Measurements from ENCODE around the gene KCNH6.

KCNH6 gene

GRCh38 chr17:63512388-63512787, 10.8 kb upstream of the KCNH6 start:
- H3K4me3 ChIP-seq, result no peak overlapping the region
- in situ Hi-C loops (cut with MboI; ENCODE audit: low sequenced_read_pairs), result no loop called here
- H3K4me1 ChIP-seq, result no peaks in the 10 kb centered on the region
- H3K9me3 ChIP-seq, result no peaks in the 10 kb centered on the region; the same call in 1 of the 2 replicates
- H3K36me3 ChIP-seq (replicated peaks), result no peaks in the 10 kb centered on the region
- peaks cover 6% of the 10 kb centered on the region; the same call in 1 of the 2 replicates for H3K27me3 ChIP-seq (ENCODE audit: low read depth)
- DNase-seq (ENCODE audit: low spot score in 2 of 2), result no peak

DNA sequence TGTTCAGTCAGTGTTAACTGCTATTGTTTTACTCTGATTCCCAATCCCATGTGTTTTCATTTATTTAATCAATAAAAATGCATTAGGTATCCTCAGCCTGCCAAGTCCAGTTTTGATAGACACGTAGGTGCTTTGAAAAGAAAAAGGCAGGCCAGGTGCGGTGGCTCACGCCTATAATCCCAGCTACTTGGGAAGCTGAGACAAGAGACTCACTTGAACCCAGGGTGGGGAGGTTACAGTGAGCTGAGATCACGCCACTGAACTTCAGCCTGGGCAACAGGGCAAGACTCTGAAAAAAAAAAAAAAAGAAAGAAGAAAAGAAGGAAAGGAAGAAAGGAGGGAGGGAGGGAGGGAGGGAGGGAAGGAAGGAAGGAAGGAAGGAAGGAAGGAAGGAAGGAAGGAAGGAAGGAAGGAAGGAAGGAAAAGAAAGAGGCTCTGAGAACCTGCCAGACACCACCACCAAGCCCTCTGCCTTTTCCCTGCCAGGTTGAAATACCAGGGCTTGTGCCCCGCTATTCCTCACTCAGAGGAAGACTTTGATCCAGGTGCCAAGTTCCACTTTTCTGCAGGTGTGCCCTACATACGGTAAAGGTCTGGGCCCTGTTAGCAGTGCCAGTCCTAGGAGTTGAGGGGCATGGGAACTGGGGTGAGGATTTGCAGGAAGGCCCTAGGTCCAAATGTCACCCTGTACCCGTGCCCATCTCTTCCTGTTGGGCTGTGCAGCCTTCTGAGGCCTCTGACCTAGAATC, 10.1 kb upstream of the KCNH6 start:
- no peaks in the 10 kb centered on the region for H3K4me1 ChIP-seq
- no peak overlapping the region for H3K4me3 ChIP-seq
- H3K9me3 ChIP-seq, result no peaks in the 10 kb centered on the region; the same call in 1 of the 2 replicates
- in situ Hi-C loops (cut with MboI; ENCODE audit: low sequenced_read_pairs), result no loop called here
- H3K27me3 ChIP-seq (ENCODE audit: low read depth), result peaks cover 6% of the 10 kb centered on the region; the same call in 1 of the 2 replicates
- H3K36me3 ChIP-seq (replicated peaks), result no peaks in the 10 kb centered on the region
- DNase-seq (ENCODE audit: low spot score in 2 of 2), result no peak

DNA sequence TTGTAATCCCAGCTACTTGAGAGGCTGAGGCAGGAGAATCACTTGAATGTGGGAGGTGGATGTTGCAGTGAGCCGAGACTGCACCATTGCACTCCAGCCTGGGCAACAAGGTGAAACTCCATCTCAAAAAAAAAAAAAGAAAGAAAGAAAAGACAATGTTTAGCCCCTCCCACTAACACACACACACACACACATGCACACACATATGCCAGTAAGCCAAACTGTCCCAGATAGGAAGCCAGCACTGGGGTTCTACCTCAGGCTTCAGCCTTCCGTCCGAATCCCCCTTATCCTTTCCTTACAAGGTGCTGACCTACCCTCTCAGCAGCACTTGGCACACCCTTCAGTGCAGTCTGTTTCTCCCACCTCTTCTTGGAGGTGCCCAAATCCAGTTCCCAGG, 8.7 kb upstream of the KCNH6 start:
- in situ Hi-C loops (cut with MboI; ENCODE audit: low sequenced_read_pairs), result no loop called here
- DNase-seq (ENCODE audit: low spot score in 2 of 2), result no peak
- Histone ChIP-seq H3K27me3 (ENCODE audit: low read depth) (peaks cover 9% of the 10 kb centered on the region; the same call in 1 of the 2 replicates), H3K36me3 (replicated peaks) (no peaks in the 10 kb centered on the region), H3K9me3 (no peaks in the 10 kb centered on the region; the same call in 1 of the 2 replicates), H3K4me1 (no peaks in the 10 kb centered on the region), H3K4me3 (no peak overlapping the region)

DNA sequence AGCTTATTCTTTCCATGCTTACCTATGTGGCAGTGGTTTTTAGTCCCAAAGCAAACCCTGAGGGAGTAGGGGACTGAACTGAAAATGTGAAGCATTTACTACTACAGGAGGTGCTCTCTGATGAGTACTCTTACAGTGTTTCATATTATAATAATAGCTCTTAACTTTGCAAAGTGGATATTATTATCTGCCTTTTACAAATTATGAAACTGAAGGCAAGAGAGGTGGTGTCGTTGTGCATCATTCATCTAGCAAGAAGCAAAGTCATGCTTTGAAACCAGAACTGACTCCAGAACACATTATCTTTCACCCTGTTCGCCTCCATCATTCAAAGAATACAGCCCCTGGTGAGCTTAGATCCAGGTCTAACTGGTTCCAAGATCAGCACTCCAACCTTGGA, 8.2 kb upstream of the KCNH6 start:
- no peaks in the 10 kb centered on the region; the same call in 1 of the 2 replicates for H3K9me3 ChIP-seq

GRCh38 chr17:63515426-63515825, 7.7 kb upstream of the KCNH6 start:
- Histone ChIP-seq H3K4me1 (no peaks in the 10 kb centered on the region), H3K4me3 (no peak overlapping the region), H3K36me3 (replicated peaks) (no peaks in the 10 kb centered on the region), H3K9me3 (no peaks in the 10 kb centered on the region; the same call in 1 of the 2 replicates), H3K27me3 (ENCODE audit: low read depth) (peaks cover 9% of the 10 kb centered on the region; the same call in 1 of the 2 replicates)
- in situ Hi-C loops (cut with MboI; ENCODE audit: low sequenced_read_pairs), result no loop called here
- DNase-seq (ENCODE audit: low spot score in 2 of 2), result no peak

More for the DNA sequence above, 8.2 kb upstream of the KCNH6 start:
- Histone ChIP-seq H3K4me3 (no peak overlapping the region), H3K4me1 (no peaks in the 10 kb centered on the region), H3K27me3 (ENCODE audit: low read depth) (peaks cover 9% of the 10 kb centered on the region; the same call in 1 of the 2 replicates), H3K36me3 (replicated peaks) (no peaks in the 10 kb centered on the region)
- in situ Hi-C loops (cut with MboI; ENCODE audit: low sequenced_read_pairs), result no loop called here
- DNase-seq (ENCODE audit: low spot score in 2 of 2), result no peak

DNA sequence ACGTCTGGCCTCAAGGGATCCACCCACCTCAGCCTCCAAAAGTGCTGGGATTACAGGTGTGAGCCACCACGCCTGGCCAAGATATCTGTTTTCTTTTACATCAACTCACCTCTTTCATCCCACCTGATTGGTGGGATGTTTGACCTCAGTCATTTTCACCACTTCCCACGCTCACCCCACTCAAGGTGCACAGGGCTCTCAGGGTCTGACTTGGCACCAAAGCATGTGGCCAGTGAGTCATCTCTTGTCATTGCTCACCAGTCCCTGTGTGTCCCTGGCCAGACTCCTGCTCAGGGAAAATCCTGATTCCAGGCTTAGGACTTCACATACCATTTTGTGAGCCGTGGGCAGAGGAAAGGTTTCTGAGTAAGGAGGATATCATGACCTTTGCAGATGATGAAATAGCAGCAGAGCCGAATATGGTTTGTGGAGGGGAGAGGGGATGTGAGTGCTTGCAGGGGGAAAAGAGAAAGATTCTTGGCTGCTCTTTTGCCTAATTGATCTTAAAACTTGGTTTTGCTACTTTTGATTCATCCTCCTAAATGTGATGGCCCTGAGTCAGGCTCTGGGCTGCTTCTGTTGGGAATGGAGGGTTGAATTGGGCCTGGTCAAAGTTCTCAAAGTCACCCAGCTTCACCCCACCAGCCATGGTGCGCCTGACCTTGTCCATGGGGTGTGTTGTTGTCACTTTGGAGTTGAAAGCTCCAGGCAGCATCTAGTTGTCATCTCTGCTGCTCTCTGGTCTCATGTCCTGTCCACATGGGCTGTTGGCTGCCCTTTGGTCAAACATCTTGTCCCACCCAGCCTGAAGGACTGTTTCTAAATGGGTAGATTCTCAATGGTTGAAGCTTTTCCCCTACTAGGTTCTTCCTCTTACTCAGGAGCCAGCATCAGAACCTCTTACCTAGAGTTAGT, 6.0 kb upstream of the KCNH6 start:
- Histone ChIP-seq H3K36me3 (replicated peaks) (no peaks in the 10 kb centered on the region), H3K9me3 (no peaks in the 10 kb centered on the region; the same call in 1 of the 2 replicates), H3K4me1 (no peaks in the 10 kb centered on the region), H3K4me3 (no peak overlapping the region), H3K27me3 (ENCODE audit: low read depth) (peaks cover 9% of the 10 kb centered on the region; the same call in 1 of the 2 replicates)
- no peak for DNase-seq (ENCODE audit: low spot score in 2 of 2)
- in situ Hi-C loops (cut with MboI; ENCODE audit: low sequenced_read_pairs), result no loop called here

DNA sequence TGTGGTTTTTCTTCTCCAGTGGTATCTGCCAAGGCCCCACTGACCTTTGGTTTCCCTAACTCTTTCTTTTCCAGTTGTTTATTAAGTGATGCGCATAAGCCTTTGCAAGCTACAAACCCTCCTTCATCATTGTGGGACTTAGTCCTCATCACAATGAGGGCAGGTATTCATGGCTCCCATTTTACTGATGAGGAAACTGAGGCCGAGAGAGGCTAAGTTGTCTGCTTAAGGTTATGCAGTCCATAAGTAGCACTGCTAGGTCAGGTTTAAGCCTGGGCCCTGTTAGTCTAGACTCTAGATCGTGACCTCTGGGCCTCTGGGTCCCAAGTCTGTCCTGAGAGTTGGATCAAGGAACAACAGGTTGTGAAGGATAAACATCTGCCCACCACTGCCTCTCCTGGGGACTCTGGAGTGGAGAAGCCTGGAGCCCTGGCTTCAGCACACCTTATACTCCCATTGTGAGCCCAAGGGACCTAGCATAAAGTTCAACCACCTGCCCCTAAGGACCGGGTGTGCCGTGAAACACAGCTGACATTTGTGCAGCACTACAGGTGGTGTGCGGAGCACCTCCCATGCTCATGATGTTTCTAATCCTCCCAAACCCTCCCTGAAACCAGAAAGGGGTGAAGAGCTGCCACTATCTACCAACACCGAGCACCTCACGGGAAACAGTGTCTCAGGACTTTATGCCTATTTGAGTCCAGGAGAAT, 5.2 kb upstream of the KCNH6 start:
- Histone ChIP-seq H3K4me1 (no peaks in the 10 kb centered on the region), H3K27me3 (ENCODE audit: low read depth) (peaks cover 9% of the 10 kb centered on the region; the same call in 1 of the 2 replicates), H3K36me3 (replicated peaks) (no peaks in the 10 kb centered on the region), H3K9me3 (no peaks in the 10 kb centered on the region; the same call in 1 of the 2 replicates), H3K4me3 (no peak overlapping the region)
- no peak for DNase-seq (ENCODE audit: low spot score in 2 of 2)
- in situ Hi-C loops (cut with MboI; ENCODE audit: low sequenced_read_pairs), result no loop called here

DNA sequence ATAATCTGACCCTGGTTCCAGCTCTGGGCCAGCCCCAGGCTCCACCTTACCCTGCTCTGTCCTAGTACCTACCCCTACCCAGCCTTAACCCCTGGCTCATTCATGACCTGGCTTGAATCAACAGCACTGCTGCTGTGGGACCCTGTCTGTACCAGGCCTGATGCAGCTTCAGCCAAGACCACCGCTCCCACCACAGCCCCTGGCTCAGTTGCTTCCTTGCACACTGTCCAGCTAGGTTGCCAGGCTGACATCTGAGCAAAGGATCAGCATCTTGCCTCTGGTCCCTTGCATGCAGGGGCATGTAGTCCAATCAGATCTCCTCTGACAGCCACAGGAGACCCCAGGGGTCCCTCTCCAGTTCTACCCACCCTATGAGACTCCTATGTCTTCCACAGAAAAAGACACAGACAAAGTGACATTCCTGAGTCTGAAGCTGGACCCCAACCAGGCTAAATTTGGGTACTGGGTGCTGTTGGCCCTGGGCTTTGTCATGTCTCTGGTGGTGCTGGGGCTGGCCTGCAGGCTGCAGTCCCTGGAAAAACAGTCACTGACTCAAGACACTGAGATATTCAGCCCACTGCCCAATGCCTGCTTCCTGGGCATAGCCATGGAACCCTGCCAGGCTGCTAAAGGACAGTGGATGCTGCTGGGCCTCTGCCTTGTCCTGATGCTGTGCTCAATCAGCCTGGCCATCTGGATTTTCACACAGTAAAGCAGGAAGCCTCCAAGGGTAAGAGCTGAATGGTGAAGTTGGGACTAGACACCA, 3.9 kb upstream of the KCNH6 start:
- in situ Hi-C loops (cut with MboI; ENCODE audit: low sequenced_read_pairs), result no loop called here

DNA sequence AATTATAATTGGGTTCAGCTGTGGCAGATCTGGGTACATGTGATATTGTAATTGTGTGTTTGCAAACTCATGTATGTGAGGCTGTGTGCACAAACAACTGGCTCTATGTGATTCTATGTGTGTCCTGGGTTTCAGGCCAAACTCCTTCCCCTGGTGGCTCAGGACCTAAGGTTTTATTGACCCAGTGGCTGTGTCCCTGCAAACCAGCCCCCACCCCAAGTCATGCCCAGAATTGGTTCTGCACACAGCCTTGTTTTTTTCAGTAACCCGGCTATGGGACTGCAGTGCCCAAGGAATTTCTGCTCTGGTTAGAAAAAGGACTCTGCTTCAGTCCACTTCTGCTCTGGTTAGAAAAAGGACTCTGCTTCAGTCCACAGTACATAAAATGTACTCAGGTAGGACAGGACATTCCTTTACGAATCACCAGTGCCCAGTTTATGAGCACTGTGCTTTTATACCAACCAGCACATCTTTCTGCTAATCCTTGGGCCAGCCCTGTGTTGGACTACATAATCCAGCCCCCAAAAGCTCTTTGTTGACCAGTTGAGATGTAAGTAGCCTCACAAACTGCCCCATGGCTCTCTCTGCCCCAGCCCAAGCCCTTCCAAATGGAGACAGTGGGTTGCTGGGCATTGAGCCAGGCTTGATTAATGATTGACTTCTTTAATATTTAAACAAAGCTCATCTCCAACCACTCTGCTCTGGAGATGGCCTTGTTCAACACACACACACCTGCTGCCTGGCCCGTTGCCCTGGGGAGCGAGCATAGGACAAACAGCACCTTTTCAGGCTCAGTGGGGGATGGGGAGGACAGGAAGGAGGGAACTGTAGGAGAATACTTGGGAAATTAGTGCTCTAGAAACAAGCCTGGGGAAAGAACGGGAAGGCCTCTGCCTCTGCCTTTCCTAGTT, 2.9 kb upstream of the KCNH6 start:
- no peak overlapping the region for H3K4me3 ChIP-seq
- in situ Hi-C loops (cut with MboI; ENCODE audit: low sequenced_read_pairs), result no loop called here
- DNase-seq (ENCODE audit: low spot score in 2 of 2), result no peak

More for the DNA sequence above, 3.9 kb upstream of the KCNH6 start:
- Histone ChIP-seq H3K27me3 (ENCODE audit: low read depth) (peaks cover 9% of the 10 kb centered on the region; the same call in 1 of the 2 replicates), H3K36me3 (replicated peaks) (no peaks in the 10 kb centered on the region), H3K4me3 (no peak overlapping the region), H3K9me3 (no peaks in the 10 kb centered on the region; the same call in 1 of the 2 replicates), H3K4me1 (no peaks in the 10 kb centered on the region)
- no peak for DNase-seq (ENCODE audit: low spot score in 2 of 2)

GRCh38 chr17:63524051-63524450, 893 bp downstream of the KCNH6 start:
- Histone ChIP-seq H3K9me3 (no peaks in the 10 kb centered on the region), H3K27me3 (ENCODE audit: low read depth) (peaks cover 16% of the 10 kb centered on the region), H3K36me3 (replicated peaks) (no peaks in the 10 kb centered on the region), H3K4me1 (no peaks in the 10 kb centered on the region), H3K4me3 (no peak overlapping the region)
- no peak for DNase-seq (ENCODE audit: low spot score in 2 of 2)
- in situ Hi-C loops (cut with MboI; ENCODE audit: low sequenced_read_pairs), result no loop called here

More for the DNA sequence above, 2.9 kb upstream of the KCNH6 start:
- no peaks in the 10 kb centered on the region; the same call in 1 of the 2 replicates for H3K9me3 ChIP-seq
- H3K4me1 ChIP-seq, result no peaks in the 10 kb centered on the region
- H3K27me3 ChIP-seq (ENCODE audit: low read depth), result peaks cover 12% of the 10 kb centered on the region; the same call in 1 of the 2 replicates
- no peaks in the 10 kb centered on the region for H3K36me3 ChIP-seq (replicated peaks)

GRCh38 chr17:63525190-63525946, 2.2 kb downstream of the KCNH6 start:
- peaks cover 16% of the 10 kb centered on the region for H3K27me3 ChIP-seq (ENCODE audit: low read depth)
- no peaks in the 10 kb centered on the region for H3K36me3 ChIP-seq (replicated peaks)
- in situ Hi-C loops (cut with MboI; ENCODE audit: low sequenced_read_pairs), result no loop called here
- H3K4me1 ChIP-seq, result no peaks in the 10 kb centered on the region
- no peaks in the 10 kb centered on the region for H3K9me3 ChIP-seq
- H3K4me3 ChIP-seq, result no peak overlapping the region
- no peak for DNase-seq (ENCODE audit: low spot score in 2 of 2)

Measured in HAP-1 (cell line).